Measurements from ENCODE around the gene MLPH. TPM values are rescaled to one million over a fixed set of nuclear protein-coding genes. Genes with fewer than 3 reads are reported as not detected.
A peak's percentile ranks its signal among the peaks of the same experiment; 100 is the strongest.
"Not testable (repeated sequence)": the region's sequence is repeated elsewhere in the genome, so short reads cannot be mapped to it uniquely, and the experiment has no call there.

The MLPH gene
- total RNA-seq, 1 donor from 2014 or later = 423 TPM

GRCh38 chr2:237591141-237591881, 104.3 kb downstream of the MLPH start:
- H3K36me3 ChIP-seq = no peaks in the 10 kb centered on the region
- H3K27ac ChIP-seq = peak overlapping the region; percentile 84
- no peaks in the 10 kb centered on the region for H3K9me3 ChIP-seq
- intact Hi-C loops (cut with DNase I) = no loop called here
- H3K4me1 ChIP-seq = no peaks in the 10 kb centered on the region
- peak overlapping the region; percentile 41 for H3K4me3 ChIP-seq
- peak; percentile 65 for ATAC-seq
- TF ChIP-seq CTCF (IDR thresholded peaks at IDR 0.05) = no peak
- peak; percentile 88 for DNase-seq
- no peaks in the 10 kb centered on the region for H3K27me3 ChIP-seq

- ATAC-seq = no peak
- intact Hi-C loops (cut with DNase I) = no loop called here
- peak overlapping the region; percentile 84 for H3K27ac ChIP-seq
These were observed 105.5 kb downstream of the MLPH start for GRCh38 chr2:237592425-237592980.

GRCh38 chr2:237593036-237593435, 106.0 kb downstream of the MLPH start:
- no peak for TF ChIP-seq CTCF (IDR thresholded peaks at IDR 0.05)
- no peaks in the 10 kb centered on the region for H3K27me3 ChIP-seq
- no peaks in the 10 kb centered on the region for H3K9me3 ChIP-seq
- intact Hi-C loops (cut with DNase I) = no loop called here
- H3K4me1 ChIP-seq = no peaks in the 10 kb centered on the region
- ATAC-seq (no peak), DNase-seq (no peak)
- H3K27ac ChIP-seq = no peak overlapping the region
- no peak overlapping the region for H3K4me3 ChIP-seq
- no peaks in the 10 kb centered on the region for H3K36me3 ChIP-seq

More at GRCh38 chr2:237592425-237592980, 105.5 kb downstream of the MLPH start:
- Histone ChIP-seq H3K27me3 (no peaks in the 10 kb centered on the region), H3K4me1 (no peaks in the 10 kb centered on the region), H3K36me3 (no peaks in the 10 kb centered on the region), H3K4me3 (no peak overlapping the region), H3K9me3 (no peaks in the 10 kb centered on the region)
- TF ChIP-seq CTCF (IDR thresholded peaks at IDR 0.05) = no peak
- DNase-seq = no peak

DNA sequence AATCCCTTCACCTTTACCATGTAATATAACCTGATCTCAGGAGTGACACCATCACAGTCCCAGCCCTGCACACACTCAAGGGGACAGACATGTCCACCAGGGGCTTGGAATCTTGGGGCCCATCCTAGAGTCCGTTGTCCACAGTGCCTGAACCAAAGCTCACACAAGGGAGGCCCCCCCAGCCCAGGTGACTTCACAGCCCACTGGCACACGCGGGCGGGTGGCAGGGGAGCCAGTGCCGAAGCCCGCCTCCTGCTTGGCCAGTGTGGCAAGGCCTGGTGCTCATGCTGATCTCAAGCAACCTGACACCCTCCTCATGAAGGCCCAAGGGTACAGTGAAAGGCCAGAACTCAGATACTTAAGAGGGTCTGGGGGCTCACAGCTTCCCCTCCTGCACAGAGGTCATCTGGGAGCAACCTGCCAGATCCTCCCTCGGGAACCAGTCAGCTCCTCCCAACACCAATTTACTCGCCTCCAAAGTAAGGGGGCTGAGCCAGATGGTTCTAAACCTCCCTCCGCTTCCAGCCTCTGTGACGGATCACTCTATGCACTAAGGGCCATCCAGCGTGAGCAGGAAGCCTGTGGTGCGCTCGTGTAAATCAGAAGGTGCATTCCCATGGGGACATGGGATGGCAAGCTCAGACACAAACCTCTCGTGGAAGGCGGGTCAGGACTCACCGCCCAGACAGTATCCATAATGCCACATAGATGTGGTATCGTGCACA, 106.7 kb downstream of the MLPH start:
- no peak overlapping the region for H3K27ac ChIP-seq
- no peaks in the 10 kb centered on the region for H3K36me3 ChIP-seq
- no peak for TF ChIP-seq CTCF (IDR thresholded peaks at IDR 0.05)
- no peaks in the 10 kb centered on the region for H3K9me3 ChIP-seq
- H3K27me3 ChIP-seq = no peaks in the 10 kb centered on the region
- no peaks in the 10 kb centered on the region for H3K4me1 ChIP-seq
- ATAC-seq (no peak), DNase-seq (no peak)
- no peak overlapping the region for H3K4me3 ChIP-seq
- intact Hi-C loops (cut with DNase I) = no loop called here

GRCh38 chr2:237594514-237594871, 107.4 kb downstream of the MLPH start:
- H3K27me3 ChIP-seq = no peaks in the 10 kb centered on the region
- H3K4me3 ChIP-seq = no peak overlapping the region
- H3K9me3 ChIP-seq = no peaks in the 10 kb centered on the region
- peak; percentile 5 for ATAC-seq
- TF ChIP-seq CTCF (IDR thresholded peaks at IDR 0.05) = no peak
- H3K36me3 ChIP-seq = no peaks in the 10 kb centered on the region
- peak overlapping the region; percentile 42 for H3K27ac ChIP-seq
- H3K4me1 ChIP-seq = no peaks in the 10 kb centered on the region
- intact Hi-C loops (cut with DNase I) = no loop called here
- DNase-seq = no peak

DNA sequence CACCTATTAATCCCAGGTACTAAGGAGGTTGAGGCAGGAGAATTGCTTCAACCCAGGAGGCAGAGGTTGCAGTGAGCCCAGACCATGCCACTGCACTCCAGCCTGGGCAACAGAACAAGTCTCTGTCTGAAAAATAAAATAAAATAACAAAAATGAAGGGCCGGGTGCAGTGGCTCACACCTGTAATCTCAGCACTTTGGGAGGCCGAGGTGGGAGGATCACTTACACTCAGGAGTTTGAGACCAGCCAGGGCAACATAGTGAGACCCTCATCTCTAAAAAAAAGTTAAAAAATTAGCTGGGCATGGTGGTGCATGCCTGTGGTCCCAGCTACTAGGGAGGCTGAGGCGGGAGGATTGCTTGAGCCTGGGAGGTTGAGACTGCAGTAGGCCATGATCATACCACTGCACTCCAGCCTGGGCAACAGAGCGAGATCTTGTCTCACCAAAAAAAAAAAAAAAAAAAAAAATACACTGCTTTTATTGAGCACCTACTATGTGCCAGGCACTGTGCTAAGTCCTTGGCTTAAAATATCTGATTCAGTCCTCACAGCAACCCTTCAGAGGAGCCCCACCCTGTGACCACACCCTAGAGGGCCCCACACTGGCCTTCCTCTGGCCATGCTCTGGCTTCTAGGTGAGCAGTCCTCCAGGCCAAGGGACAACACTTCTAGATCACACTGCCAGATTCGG, 108.9 kb downstream of the MLPH start:
- ATAC-seq; H3K9me3 ChIP-seq; intact Hi-C loops (cut with DNase I); H3K4me3 ChIP-seq; H3K27me3 ChIP-seq; DNase-seq; H3K4me1 ChIP-seq; H3K27ac ChIP-seq; H3K36me3 ChIP-seq: not testable (repeated sequence)
